Mesendoderm (in vitro differentiated cells): ENCODE results near the gene CFAP100.

Source experiments
- DNase-seq: peaks from one replicate; pipeline ENCODE4 v3.0.0; 2013
- H2AK5ac ChIP-seq: 2 replicates; pipeline ENCODE4 v1.6.1; 2013; ENCODE audit warnings: low read length, inconsistent platforms
- H2BK120ac ChIP-seq: 2 replicates; pipeline ENCODE4 v1.6.1; 2013; ENCODE audit warnings: low read depth, mild to moderate bottlenecking, low read length, moderate library complexity, mixed read lengths
- H2BK15ac ChIP-seq: replicated peaks from 2 replicates; pipeline ENCODE4 v1.6.1; 2013; ENCODE audit warnings: low read depth, mild to moderate bottlenecking, moderate library complexity
- H2BK5ac ChIP-seq: 2 replicates; pipeline ENCODE4 v1.6.1; 2013; ENCODE audit warnings: low read length, inconsistent platforms
- H3K18ac ChIP-seq: 2 replicates; pipeline ENCODE4 v1.6.1; 2013; ENCODE audit warnings: mild to moderate bottlenecking, low read length, mixed read lengths
- H3K23ac ChIP-seq: one replicate; pipeline ENCODE4 v1.6.1; 2013; ENCODE audit warnings: low read length
- H3K27ac ChIP-seq: 2 replicates; pipeline ENCODE4 v1.5.1; 2013; ENCODE audit warnings: low read depth, mild to moderate bottlenecking, inconsistent platforms, low read length, moderate library complexity
- H3K27me3 ChIP-seq: 2 replicates; pipeline ENCODE4 v1.6.1; 2013; ENCODE audit warnings: low read length, control low read depth, mild to moderate bottlenecking, inconsistent platforms; ENCODE audit not compliant: insufficient read depth, poor library complexity
- H3K36me3 ChIP-seq: 2 replicates; pipeline ENCODE4 v1.6.1; 2013; ENCODE audit warnings: low read length, inconsistent platforms; ENCODE audit not compliant: control insufficient read depth, insufficient read depth
- H3K4ac ChIP-seq: one replicate; pipeline ENCODE4 v1.6.1; 2013; ENCODE audit warnings: low read depth, mild to moderate bottlenecking, low read length, moderate library complexity
- H3K4me1 ChIP-seq: 2 replicates; pipeline ENCODE4 v1.6.1; 2013; ENCODE audit warnings: low read depth, low read length, inconsistent platforms; ENCODE audit not compliant: control insufficient read depth
- H3K4me2 ChIP-seq: 2 replicates; pipeline ENCODE4 v1.6.1; 2013; ENCODE audit warnings: low read length
- H3K4me3 ChIP-seq: 2 replicates; pipeline ENCODE4 v1.5.1; 2013; ENCODE audit warnings: mild to moderate bottlenecking, low read length
- H3K56ac ChIP-seq: one replicate; pipeline ENCODE4 v1.6.1; 2013; ENCODE audit warnings: low read length
- H3K79me1 ChIP-seq: 2 replicates; pipeline ENCODE4 v1.6.1; 2013; ENCODE audit warnings: low read length, inconsistent platforms
- H3K79me2 ChIP-seq: 2 replicates; pipeline ENCODE4 v1.6.1; 2013; ENCODE audit warnings: mild to moderate bottlenecking, low read length; ENCODE audit not compliant: control insufficient read depth, insufficient read depth
- H3K9ac ChIP-seq: 2 replicates; pipeline ENCODE4 v1.6.1; 2013; ENCODE audit warnings: low read length, inconsistent platforms
- H4K5ac ChIP-seq: one replicate; pipeline ENCODE4 v1.6.1; 2013; ENCODE audit warnings: low read length
- H4K8ac ChIP-seq: one replicate; pipeline ENCODE4 v1.6.1; 2013; ENCODE audit warnings: low read depth, mild to moderate bottlenecking, control low read depth, low read length, moderate library complexity
- WGBS: extraction: QIAGEN DNeasy Blood & Tissue Kit; methylation state at CpG from one replicate; pipeline ENCODE4 v1.1.7; 2013; ENCODE audit warnings: low lambda C conversion rate, missing lambda C conversion rate; ENCODE audit not compliant: insufficient coverage; ENCODE audit errors: extremely low coverage; 5-methylcytosine and 5-hydroxymethylcytosine counted together

CFAP100 gene

GRCh38 chr3:126473292-126474168 lies 78.8 kb downstream of the CFAP100 start:
- no peak overlapping the region for H3K4me2 ChIP-seq
- H3K4me3 ChIP-seq: no peak overlapping the region
- no CpG with 5 or more reads among the region's 14 CpGs for whole genome bisulfite sequencing
- H4K8ac ChIP-seq: no peak overlapping the region
- H2BK120ac ChIP-seq: no peak overlapping the region
- no peak overlapping the region for H2BK5ac ChIP-seq
- H3K23ac ChIP-seq: no peak overlapping the region
- peak overlapping the region; percentile 26 for H3K56ac ChIP-seq
- H3K18ac ChIP-seq: no peak overlapping the region
- peaks cover 14% of the 10 kb centered on the region for H3K36me3 ChIP-seq
- peaks cover 25% of the 10 kb centered on the region for H3K79me1 ChIP-seq
- DNase-seq: no peak
- H3K9ac ChIP-seq: peak overlapping the region; percentile 4
- H4K5ac ChIP-seq: no peak overlapping the region
- H3K27ac ChIP-seq: no peak overlapping the region
- H2BK15ac ChIP-seq: no peak overlapping the region
- H3K27me3 ChIP-seq: no peaks in the 10 kb centered on the region
- no peak overlapping the region for H2AK5ac ChIP-seq
- peaks cover 20% of the 10 kb centered on the region for H3K79me2 ChIP-seq
- H3K4me1 ChIP-seq: peaks cover 11% of the 10 kb centered on the region
- no peak overlapping the region for H3K4ac ChIP-seq

DNA sequence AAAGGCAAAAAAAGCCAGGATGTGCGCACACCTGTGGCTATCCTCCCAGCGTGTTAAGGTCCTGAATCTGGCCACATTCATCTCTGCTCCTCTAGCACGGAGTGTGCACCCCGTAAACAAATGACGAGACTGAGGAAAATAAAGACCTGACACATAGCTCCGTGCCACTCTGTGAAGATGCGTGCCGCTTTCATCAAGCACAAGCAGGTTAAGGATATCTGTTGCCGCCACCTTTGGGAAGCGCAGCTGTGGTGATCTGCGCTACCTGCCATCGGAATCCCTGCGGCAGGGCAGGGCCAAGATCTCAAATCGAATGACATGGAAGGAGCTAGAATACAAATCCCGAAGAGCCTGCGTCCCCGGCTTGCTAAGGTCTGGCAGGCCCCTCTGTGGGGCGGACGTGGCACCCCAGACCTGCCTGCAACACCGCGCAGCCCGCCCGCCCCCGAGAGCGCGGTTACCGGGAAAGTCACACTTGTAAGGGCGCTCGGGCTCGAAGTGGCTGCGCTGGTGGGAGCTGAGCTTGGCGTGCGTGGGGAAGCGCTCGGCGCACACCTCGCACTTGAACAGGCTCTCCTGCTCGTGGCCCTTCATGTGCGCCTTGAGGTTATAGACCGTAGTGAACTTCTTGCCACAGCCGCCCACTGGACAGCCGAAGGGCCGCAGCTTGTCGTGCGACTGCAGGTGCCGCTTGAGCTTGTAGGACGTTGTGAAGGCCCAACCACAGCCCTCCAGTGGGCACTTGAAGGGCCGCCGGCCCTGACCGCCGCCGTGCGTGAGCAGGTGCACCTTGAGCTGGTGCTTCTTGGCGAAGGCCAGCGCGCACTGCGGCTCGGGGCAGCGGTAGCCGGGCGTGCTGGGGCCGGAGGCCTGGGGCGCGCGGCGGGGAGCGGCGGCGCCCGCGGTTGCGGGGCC lies 80.0 kb downstream of the CFAP100 start:
- H3K36me3 ChIP-seq: peaks cover 7% of the 10 kb centered on the region
- H3K4ac ChIP-seq: peak overlapping the region; percentile 97
- peak; percentile 66 for DNase-seq
- H3K4me2 ChIP-seq: peak overlapping the region; percentile 76
- H3K18ac ChIP-seq: peak overlapping the region; percentile 96
- H4K8ac ChIP-seq: no peak overlapping the region
- H3K4me1 ChIP-seq: peaks cover 11% of the 10 kb centered on the region
- H2BK120ac ChIP-seq: no peak overlapping the region
- H3K4me3 ChIP-seq: peak overlapping the region; percentile 42
- no peak overlapping the region for H2BK5ac ChIP-seq
- no peaks in the 10 kb centered on the region for H3K27me3 ChIP-seq
- peak overlapping the region; percentile 81 for H3K9ac ChIP-seq
- H3K56ac ChIP-seq: peak overlapping the region; percentile 85
- peaks cover 20% of the 10 kb centered on the region for H3K79me2 ChIP-seq
- H2AK5ac ChIP-seq: no peak overlapping the region
- no peak overlapping the region for H3K23ac ChIP-seq
- no CpG with 5 or more reads among the region's 72 CpGs for WGBS
- no peak overlapping the region for H4K5ac ChIP-seq
- H3K27ac ChIP-seq: peak overlapping the region; percentile 89
- peaks cover 24% of the 10 kb centered on the region for H3K79me1 ChIP-seq
- H2BK15ac ChIP-seq: no peak overlapping the region

- Histone ChIP-seq H3K9ac (peak within 1 kb of the TSS; percentile 81), H3K79me1 (peaks cover 20% of the 10 kb centered on the region), H3K23ac (peak within 1 kb of the TSS; percentile 32), H2BK5ac (no peak within 1 kb of the TSS), H3K56ac (peak within 1 kb of the TSS; percentile 85), H3K4me3 (peak within 1 kb of the TSS; percentile 42), H3K4me1 (peaks cover 11% of the 10 kb centered on the region), H4K5ac (no peak within 1 kb of the TSS), H2BK15ac (no peak within 1 kb of the TSS), H3K4ac (peak within 1 kb of the TSS; percentile 97), H3K36me3 (peaks cover 3% of the 10 kb centered on the region), H2AK5ac (no peak within 1 kb of the TSS), H4K8ac (no peak within 1 kb of the TSS), H3K4me2 (peak within 1 kb of the TSS; percentile 76), H2BK120ac (no peak within 1 kb of the TSS), H3K27me3 (no peaks in the 10 kb centered on the region), H3K79me2 (peaks cover 18% of the 10 kb centered on the region), H3K18ac (peak within 1 kb of the TSS; percentile 96), H3K27ac (peak within 1 kb of the TSS; percentile 89)
- no CpG with 5 or more reads among the region's 112 CpGs for WGBS
- peak; percentile 94 for DNase-seq
These were observed 80.9 kb downstream of the CFAP100 start, which contains the start of gene ZXDC for GRCh38 chr3:126475413-126476114. Gene ZXDC (minus strand): TSS chr3:126475891. CDS start chr3:126475865, 26 bp downstream.

GRCh38 chr3:126476166-126477060 lies 81.7 kb downstream of the CFAP100 start:
- no peak overlapping the region for H3K27ac ChIP-seq
- peaks cover 17% of the 10 kb centered on the region for H3K79me1 ChIP-seq
- peak overlapping the region; percentile 12 for H3K18ac ChIP-seq
- H3K23ac ChIP-seq: peak overlapping the region; percentile 32
- H2BK120ac ChIP-seq: no peak overlapping the region
- WGBS: no CpG with 5 or more reads among the region's 66 CpGs
- peak overlapping the region; percentile 15 for H3K4me3 ChIP-seq
- H3K9ac ChIP-seq: peak overlapping the region; percentile 51
- no peak overlapping the region for H2BK15ac ChIP-seq
- H3K56ac ChIP-seq: peak overlapping the region; percentile 74
- peaks cover 18% of the 10 kb centered on the region for H3K79me2 ChIP-seq
- H3K36me3 ChIP-seq: no peaks in the 10 kb centered on the region
- no peak overlapping the region for H4K8ac ChIP-seq
- H3K4me1 ChIP-seq: peaks cover 11% of the 10 kb centered on the region
- H3K27me3 ChIP-seq: no peaks in the 10 kb centered on the region
- no peak overlapping the region for H4K5ac ChIP-seq
- H3K4ac ChIP-seq: peak overlapping the region; percentile 49
- H2AK5ac ChIP-seq: no peak overlapping the region
- peak overlapping the region; percentile 5 for H3K4me2 ChIP-seq
- peak; percentile 64 for DNase-seq
- no peak overlapping the region for H2BK5ac ChIP-seq

GRCh38 chr3:126477061-126477380 lies 82.3 kb downstream of the CFAP100 start:
- Histone ChIP-seq H3K23ac (no peak overlapping the region), H3K4ac (no peak overlapping the region), H3K36me3 (no peaks in the 10 kb centered on the region), H3K18ac (no peak overlapping the region), H3K79me2 (peaks cover 18% of the 10 kb centered on the region), H2AK5ac (no peak overlapping the region), H3K79me1 (peaks cover 16% of the 10 kb centered on the region), H3K9ac (peak overlapping the region; percentile 22), H3K56ac (peak overlapping the region; percentile 66), H4K5ac (no peak overlapping the region), H2BK15ac (no peak overlapping the region), H3K4me3 (no peak overlapping the region), H2BK5ac (no peak overlapping the region), H3K27ac (no peak overlapping the region), H3K4me1 (peaks cover 11% of the 10 kb centered on the region), H4K8ac (no peak overlapping the region), H3K4me2 (no peak overlapping the region), H3K27me3 (no peaks in the 10 kb centered on the region), H2BK120ac (no peak overlapping the region)
- DNase-seq: peak; percentile 36
- WGBS: no CpG with 5 or more reads among the region's 4 CpGs
